AG04449 (cell line): Measurements from ENCODE around the gene FAM163A.

Experiments
- CTCF ChIA-PET: fragments of 350-600 bp; formaldehyde crosslinking; extraction: SDS; loops from one replicate; lab custom pipeline; 2021; ENCODE audit warnings: antibody characterized with exemption; lab: Yijun Ruan, JAX
- POLR2A ChIA-PET: fragments of 400-600, 350-600 bp; formaldehyde crosslinking; extraction: SDS; loops from one replicate; lab custom pipeline; 2020; ENCODE audit warnings: antibody characterized with exemption, inconsistent platforms; lab: Yijun Ruan, JAX
- DNase-seq: peaks from one replicate; pipeline ENCODE4 v3.0.0-alpha.2; 2010; ENCODE audit warnings: low read depth, low spot score
- H3K4me3 ChIP-seq: 2 replicates; pipeline ENCODE4 v1.5.1; 2011; ENCODE audit warnings: low read depth, mild to moderate bottlenecking, control low read depth, low read length
- CTCF ChIP-seq: IDR thresholded peaks from one replicate; pipeline ENCODE4 v1.5.1; 2011; ENCODE audit warnings: mild to moderate bottlenecking, moderate library complexity, low read length, control low read depth, inconsistent platforms; ENCODE audit not compliant: insufficient read depth; ENCODE audit errors: missing control alignments

Gene FAM163A

GRCh38 chr1:179793281-179793680 lies 50.2 kb downstream of the FAM163A start:
- TF ChIP-seq CTCF: no peak
- CTCF ChIA-PET: interaction anchor here (20.7 kb wide), 1 partner anchor 17 kb away, joined by 251 read pairs; no protein-coding TSS in a partner anchor

GRCh38 chr1:179794146-179794545 lies 51.1 kb downstream of the FAM163A start:
- no peak overlapping the region for H3K4me3 ChIP-seq
- ChIA-PET POLR2A (no interaction called here), CTCF (interaction anchor here (20.7 kb wide), 1 partner anchor 17 kb away, joined by 251 read pairs; no protein-coding TSS in a partner anchor)
- no peak for TF ChIP-seq CTCF
- DNase-seq: no peak

More at GRCh38 chr1:179793281-179793680, 50.2 kb downstream of the FAM163A start:
- POLR2A ChIA-PET: no interaction called here
- no peak for DNase-seq
- no peak overlapping the region for H3K4me3 ChIP-seq

GRCh38 chr1:179794669-179795068 lies 51.6 kb downstream of the FAM163A start:
- ChIA-PET CTCF (interaction anchor here (20.7 kb wide), 1 partner anchor 16 kb away, joined by 251 read pairs; no protein-coding TSS in a partner anchor), POLR2A (no interaction called here)
- H3K4me3 ChIP-seq: no peak overlapping the region
- no peak for TF ChIP-seq CTCF
- DNase-seq: no peak

- ChIA-PET POLR2A (no interaction called here), CTCF (interaction anchor here (1.4 to 20.7 kb wide), 4 partner anchors 11 to 92 kb away, joined by 3 to 251 read pairs (median 6); no protein-coding TSS in a partner anchor)
- TF ChIP-seq CTCF: no peak
- H3K4me3 ChIP-seq: no peak overlapping the region
- DNase-seq: no peak
Observed at GRCh38 chr1:179798213-179798863, 55.2 kb downstream of the FAM163A start.

- DNase-seq: no peak
- no peak for TF ChIP-seq CTCF
- no peak overlapping the region for H3K4me3 ChIP-seq
- POLR2A ChIA-PET: no interaction called here
- CTCF ChIA-PET: interaction anchor here (1.5 to 20.7 kb wide), 3 partner anchors 12 to 93 kb away, joined by 5 to 251 read pairs (median 8); no protein-coding TSS in a partner anchor
Observed at GRCh38 chr1:179798864-179799516, 55.9 kb downstream of the FAM163A start.

- POLR2A ChIA-PET: no interaction called here
- no peak for DNase-seq
- no peak overlapping the region for H3K4me3 ChIP-seq
- CTCF ChIA-PET: interaction anchor here (20.7 kb wide), 1 partner anchor 10 kb away, joined by 251 read pairs; no protein-coding TSS in a partner anchor
- TF ChIP-seq CTCF: no peak
Observed at GRCh38 chr1:179800481-179800880, 57.4 kb downstream of the FAM163A start.
